GM12801 (cell line): Measurements from ENCODE around the gene PCGF5.

ENCODE experiments used
- CTCF ChIP-seq: IDR thresholded peaks from one replicate; pipeline ENCODE4 v1.5.1; 2011; ENCODE audit warnings: control low read depth; ENCODE audit not compliant: insufficient read length; ENCODE audit errors: extremely low read depth

The PCGF5 gene

GRCh38 chr10:91200314-91201212 lies 19.9 kb upstream of the PCGF5 start:
- TF ChIP-seq CTCF: no peak

GRCh38 chr10:91201213-91201996 lies 19.1 kb upstream of the PCGF5 start:
- TF ChIP-seq CTCF: no peak

- no peak for TF ChIP-seq CTCF
These were observed 14.0 kb upstream of the PCGF5 start for GRCh38 chr10:91206427-91206826.

- TF ChIP-seq CTCF: no peak
These were observed 13.5 kb upstream of the PCGF5 start for GRCh38 chr10:91206837-91207474.

GRCh38 chr10:91208642-91209041 lies 11.8 kb upstream of the PCGF5 start:
- TF ChIP-seq CTCF: no peak

- TF ChIP-seq CTCF: no peak
These were observed 10.4 kb upstream of the PCGF5 start for GRCh38 chr10:91210014-91210413.

- no peak for TF ChIP-seq CTCF
These were observed 10.0 kb upstream of the PCGF5 start for GRCh38 chr10:91210435-91210834.
